HG02623 (cell line): ENCODE results near the gene FBXO11.
"Not testable (repeated sequence)": the region's sequence is repeated elsewhere in the genome, so short reads cannot be mapped to it uniquely, and the experiment has no call there.

Experiments
- ATAC-seq: cut with Tn5 transposase; IDR thresholded peaks from one replicate; pipeline ENCODE4 v1.9.1; 2021; ENCODE audit warnings: moderate library complexity; ENCODE audit not compliant: unreplicated experiment

The FBXO11 gene

DNA sequence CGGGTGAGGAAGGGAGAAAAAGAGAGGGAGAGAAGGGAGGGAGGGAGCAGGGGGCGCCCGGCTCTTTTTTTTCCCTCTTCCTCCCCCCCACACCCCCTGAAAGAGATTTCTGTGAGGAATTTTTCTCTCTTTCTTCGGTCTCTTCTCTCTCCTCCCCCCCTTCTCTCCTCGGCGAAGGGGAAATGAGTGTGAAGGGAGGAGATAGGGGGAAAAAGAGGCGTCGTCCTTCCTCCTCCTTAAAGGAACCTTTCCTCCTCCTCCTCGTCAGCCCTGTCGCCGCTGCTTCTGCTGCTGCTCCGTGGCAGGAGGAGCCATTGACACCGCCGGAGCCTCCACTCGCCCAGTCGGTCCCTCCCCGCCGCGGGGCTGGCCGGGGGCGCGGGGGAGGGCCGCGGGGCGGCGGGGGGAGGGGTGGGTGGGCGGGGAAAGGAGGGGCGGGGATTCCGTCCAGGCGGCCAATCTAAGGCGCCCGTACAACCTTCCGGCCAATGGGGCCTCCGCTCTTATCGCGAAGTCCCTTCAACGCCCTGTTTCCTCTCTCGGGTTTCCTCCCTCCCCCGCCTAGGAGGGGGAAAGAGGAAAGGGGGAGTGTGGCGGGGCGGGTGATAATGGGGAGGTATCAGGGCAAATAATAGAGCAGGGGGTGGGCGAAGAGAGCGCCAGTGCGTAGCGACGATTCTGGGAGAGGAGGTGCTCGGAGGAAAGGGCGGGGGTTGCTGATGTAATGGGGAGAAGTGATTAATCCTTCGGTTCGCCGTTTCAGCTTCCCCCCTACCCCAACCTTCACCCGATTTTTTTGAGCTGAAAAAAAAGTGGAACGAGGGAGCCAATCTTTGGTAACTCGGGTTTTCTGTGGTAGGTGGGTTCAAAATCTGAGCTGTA lies at the start of gene FBXO11:
TSS of gene FBXO11 (minus strand) at position 342 of the 882 bp plus-strand sequence. CDS start 778 bp downstream, outside the sequence.
- peak; percentile 87 for ATAC-seq

- ATAC-seq = no peak
These were observed 44.3 kb upstream of the FBXO11 start for GRCh38 chr2:47950340-47951301.

- ATAC-seq = no peak
These were observed 40.3 kb upstream of the FBXO11 start for GRCh38 chr2:47946593-47946992.

DNA sequence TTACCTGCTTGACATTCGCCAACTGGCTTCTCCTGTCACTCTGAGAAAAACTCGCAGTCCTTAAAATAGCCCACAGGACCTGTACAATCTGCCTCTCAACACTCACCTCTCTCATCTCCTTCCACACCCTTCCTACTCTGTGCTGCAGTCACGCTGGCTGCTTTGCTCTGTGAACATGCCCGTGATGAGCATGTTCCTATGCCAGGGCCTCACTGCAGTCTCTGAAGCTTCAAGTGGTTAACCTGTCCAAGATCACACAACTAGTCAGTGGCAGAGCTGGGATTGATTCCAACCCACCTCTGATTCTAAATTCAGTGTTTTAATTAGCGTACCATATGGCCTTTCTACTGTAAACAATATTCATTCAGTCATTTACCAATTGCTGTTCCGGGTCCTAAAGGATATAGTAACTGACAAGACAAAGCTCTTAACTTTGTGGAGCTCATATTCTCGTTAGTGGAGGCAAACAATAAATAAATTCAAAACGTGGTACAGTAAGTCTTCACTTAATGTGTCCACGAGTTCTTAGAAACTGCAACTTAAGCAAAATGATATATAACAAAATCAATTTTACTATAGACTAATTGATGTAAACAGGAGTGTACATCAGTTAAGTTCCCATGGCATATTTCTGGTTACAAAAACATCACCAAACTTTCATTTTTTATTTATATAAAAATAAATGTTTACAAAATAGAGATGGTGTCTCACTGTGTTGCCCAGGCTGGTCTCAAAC lies 38.9 kb upstream of the FBXO11 start:
- ATAC-seq = no peak

GRCh38 chr2:47941936-47942335 lies 35.6 kb upstream of the FBXO11 start:
- no peak for ATAC-seq

DNA sequence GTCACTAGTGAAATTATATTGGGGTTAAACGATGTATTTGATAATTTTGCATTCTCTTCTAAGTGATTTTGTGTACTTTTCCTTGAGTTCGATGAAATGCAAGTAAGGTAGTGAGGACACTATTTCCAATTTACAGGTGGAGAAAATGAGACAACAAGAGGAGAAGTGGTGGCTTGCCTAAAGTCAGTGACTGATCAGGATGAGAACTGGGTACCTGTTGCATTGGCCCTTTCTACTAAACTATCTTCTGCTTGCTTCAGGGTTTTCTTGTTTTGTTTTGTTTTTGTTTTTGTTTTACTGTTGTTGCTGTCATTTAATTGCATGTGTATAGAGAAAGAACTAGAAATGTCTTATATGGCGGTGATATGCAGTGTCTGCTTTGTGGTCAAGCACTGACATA lies 31.4 kb upstream of the FBXO11 start:
- ATAC-seq = no peak

DNA sequence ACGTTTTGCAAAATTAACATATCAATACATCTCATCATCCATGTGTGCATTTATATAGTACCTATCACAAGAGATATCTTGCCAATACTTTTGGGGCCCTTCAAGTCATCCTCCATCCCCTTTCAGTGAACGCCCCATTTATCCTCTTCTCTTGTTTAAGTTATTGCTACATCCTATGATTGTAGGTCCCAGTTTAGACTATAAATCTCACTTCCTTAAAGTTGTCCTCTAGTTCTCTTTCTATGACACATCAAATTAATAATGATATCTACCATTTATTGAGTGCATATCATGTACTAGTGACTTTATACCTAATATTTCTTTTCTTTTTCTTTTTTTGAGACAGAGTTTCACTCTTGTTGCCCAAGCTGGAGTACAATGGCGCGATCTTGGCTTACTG lies 28.8 kb upstream of the FBXO11 start:
- ATAC-seq = no peak

- no peak for ATAC-seq
These were observed 11.7 kb upstream of the FBXO11 start for GRCh38 chr2:47918043-47918442.

- ATAC-seq = no peak
These were observed 11.1 kb upstream of the FBXO11 start for GRCh38 chr2:47917276-47917961.

DNA sequence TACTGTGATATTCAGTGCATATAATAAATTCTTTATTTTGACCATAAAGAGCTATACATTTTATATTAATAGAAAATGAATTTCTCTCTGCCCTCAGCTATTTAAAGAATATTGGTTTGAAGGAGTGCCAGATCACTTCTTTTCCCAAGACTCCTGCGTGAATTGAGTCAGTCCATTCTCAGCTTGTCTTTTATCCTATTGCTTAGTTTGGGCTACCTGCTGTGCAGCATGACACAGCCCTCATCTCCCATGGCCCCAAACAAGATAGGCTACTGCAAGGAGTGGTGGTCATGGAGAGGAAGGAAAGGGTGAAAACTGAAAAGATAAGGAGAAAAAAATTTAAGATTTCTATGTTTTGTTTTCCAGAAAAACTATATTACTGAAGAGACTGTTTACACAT lies 10.1 kb upstream of the FBXO11 start:
- ATAC-seq = no peak

DNA sequence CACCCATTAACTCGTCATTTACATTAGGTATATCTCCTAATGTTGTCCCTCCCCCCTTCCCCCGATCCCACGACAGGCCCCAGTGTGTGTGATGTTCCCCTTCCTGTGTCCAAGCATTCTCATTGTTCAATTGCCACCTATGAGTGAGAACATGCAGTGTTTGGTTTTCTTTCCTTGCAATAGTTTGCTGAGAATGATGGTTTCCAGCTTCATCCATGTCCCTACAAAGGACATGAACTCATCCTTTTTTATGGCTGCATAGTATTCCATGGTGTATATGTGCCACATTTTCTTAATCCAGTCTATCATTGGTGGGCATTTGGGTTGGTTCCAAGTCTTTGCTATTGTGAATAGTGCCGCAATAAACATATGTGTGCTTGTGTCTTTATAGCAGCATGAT lies 4.4 kb upstream of the FBXO11 start:
- ATAC-seq = not testable (repeated sequence)

DNA sequence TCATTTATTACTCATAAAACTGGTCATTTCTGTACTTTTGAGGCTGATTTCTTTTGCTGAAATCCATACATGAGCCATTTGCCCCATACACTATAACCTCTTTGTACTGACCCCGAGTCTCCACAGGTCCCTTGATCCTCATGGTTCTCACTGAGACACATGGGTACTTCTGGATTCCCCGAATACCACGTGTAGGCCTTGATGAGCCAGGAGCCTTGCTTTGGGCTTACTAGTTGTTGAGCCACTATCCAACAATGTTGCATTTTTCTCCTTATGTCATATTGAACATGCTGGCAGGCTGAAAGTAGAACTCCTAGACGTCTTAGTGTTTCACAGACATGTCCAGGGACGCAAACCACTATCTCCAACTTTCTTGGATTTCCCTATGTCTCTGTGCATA lies 2.4 kb upstream of the FBXO11 start:
- no peak for ATAC-seq

- ATAC-seq = peak; percentile 28
These were observed 912 bp upstream of the FBXO11 start for GRCh38 chr2:47907039-47907781.

GRCh38 chr2:47905386-47906156 lies 727 bp downstream of the FBXO11 start:
- peak; percentile 2 for ATAC-seq

DNA sequence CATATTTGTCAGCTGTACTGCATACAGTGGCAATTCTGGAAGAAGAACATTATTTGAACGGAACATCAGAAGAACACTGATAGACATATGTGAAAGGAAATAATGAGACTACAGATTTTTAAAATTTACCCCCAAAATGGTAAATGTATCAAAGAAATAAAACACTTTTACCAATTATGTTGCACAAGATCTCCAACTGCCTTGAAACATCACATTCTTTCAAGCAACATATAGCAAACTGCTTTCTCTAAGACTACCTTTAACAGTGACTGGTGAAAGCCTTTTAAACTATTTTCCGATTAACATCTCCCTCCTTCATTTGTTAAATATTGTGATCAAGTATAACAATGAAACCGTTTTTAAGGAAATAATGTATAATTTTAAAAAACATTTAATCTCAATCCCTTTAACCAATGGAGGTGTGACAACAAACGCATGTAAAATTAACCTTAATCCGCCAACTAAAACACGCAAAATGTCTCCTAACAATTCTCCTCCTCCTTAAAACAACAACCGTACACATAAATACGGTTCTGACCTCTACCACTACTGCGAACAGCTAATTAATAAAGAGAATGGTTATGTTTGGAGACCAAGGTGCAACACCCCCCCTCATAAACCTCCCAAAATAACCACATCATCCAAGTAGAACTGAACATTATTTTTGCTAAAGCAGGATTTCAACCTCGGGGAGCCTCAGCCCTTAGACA lies 2.4 kb downstream of the FBXO11 start:
- no peak for ATAC-seq

DNA sequence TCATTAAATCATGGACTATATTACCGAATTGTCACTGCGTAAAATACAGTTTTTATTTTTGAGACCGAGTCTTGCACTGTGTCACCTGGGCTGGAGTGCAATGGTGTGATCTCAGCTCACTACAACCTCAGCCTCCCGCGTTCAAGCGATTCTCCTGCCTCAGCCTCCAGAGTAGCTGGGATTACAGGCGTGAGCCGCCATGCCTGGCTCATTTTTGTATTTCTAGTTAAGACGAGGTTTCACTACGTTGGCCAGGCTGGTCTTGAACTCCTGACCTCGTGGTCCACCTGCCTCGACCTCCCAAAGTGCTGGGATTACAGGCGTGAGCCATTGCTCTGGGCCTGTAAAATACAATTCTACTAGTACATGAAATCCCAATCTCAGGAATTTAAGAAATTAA lies 4.4 kb downstream of the FBXO11 start:
- ATAC-seq = not testable (repeated sequence)

DNA sequence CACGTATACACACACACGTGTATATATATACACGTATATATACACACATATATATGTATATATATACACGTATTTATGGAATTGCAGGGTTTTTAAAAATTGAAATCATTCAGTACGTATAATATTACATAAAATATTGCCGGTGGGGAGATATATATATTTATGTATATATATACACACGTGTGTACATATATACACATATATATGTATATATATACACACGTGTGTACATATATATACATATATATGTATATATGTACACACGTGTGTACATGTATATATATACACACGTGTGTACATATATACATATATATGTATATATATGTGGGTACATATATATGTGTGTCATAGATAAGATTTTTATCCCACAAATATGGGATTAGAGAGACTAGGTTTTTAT lies 5.4 kb downstream of the FBXO11 start:
- no peak for ATAC-seq
